WTC11 (cell line): Measurements from ENCODE around the gene OSBPL7. TPM values are rescaled to one million over a fixed set of nuclear protein-coding genes. Genes with fewer than 3 reads are reported as not detected.

Source experiments
- ATAC-seq: fragments of 200-7000 bp; cut with Tn5 transposase; 2 replicates; pipeline ENCODE4 v1.10.0; 2021; ENCODE audit warnings: mild to moderate bottlenecking, moderate library complexity
- CTCF ChIA-PET: fragments of 300-600 bp; sonication (Branson Sonifier 250); formaldehyde crosslinking; loops from one replicate; lab custom pipeline; 2021; ENCODE audit warnings: antibody characterized with exemption; lab: Charles Lee
- POLR2A ChIA-PET: fragments of 350-600 bp; sonication (Branson Sonifier 250); formaldehyde crosslinking; loops from one replicate; lab custom pipeline; 2021; ENCODE audit warnings: antibody characterized with exemption; lab: Charles Lee
- DNase-seq: peaks from one replicate; pipeline ENCODE4 v3.0.0; 2021; ENCODE audit warnings: low spot score
- H3K27ac Mint-ChIP-seq: 2 replicates; pipeline ENCODE4 v1.8.0; 2021; ENCODE audit warnings: mixed read lengths
- H3K27me3 Mint-ChIP-seq: 2 replicates; pipeline ENCODE4 v1.8.0; 2021; ENCODE audit warnings: low read depth, mild to moderate bottlenecking, moderate library complexity, mixed read lengths
- H3K36me3 Mint-ChIP-seq: 2 replicates; pipeline ENCODE4 v1.8.0; 2021; ENCODE audit warnings: mixed read lengths
- H3K4me1 Mint-ChIP-seq: 2 replicates; pipeline ENCODE4 v1.8.0; 2022; ENCODE audit warnings: mixed read lengths
- H3K4me3 Mint-ChIP-seq: 2 replicates; pipeline ENCODE4 v1.8.0; 2021; ENCODE audit warnings: mild to moderate bottlenecking, moderate library complexity, mixed read lengths
- H3K9me3 Mint-ChIP-seq: 2 replicates; pipeline ENCODE4 v1.8.0; 2021; ENCODE audit warnings: mixed read lengths
- ATF1 ChIP-seq: sonication (generic); formaldehyde crosslinking; IDR thresholded peaks from 2 replicates; pipeline ENCODE4 v1.8.1; 2023; ENCODE audit warnings: mild to moderate bottlenecking, moderate library complexity, missing genetic modification reagents
- CTCF ChIP-seq: fragments of 200-600 bp; IDR thresholded peaks from 2 replicates; pipeline ENCODE4 v1.8.0; 2022; ENCODE audit warnings: antibody characterized with exemption
- E2F4 ChIP-seq: sonication (generic); formaldehyde crosslinking; IDR thresholded peaks from 2 replicates; pipeline ENCODE4 v1.8.1; 2022; ENCODE audit warnings: low read depth, mild to moderate bottlenecking, moderate library complexity, missing genetic modification reagents, borderline replicate concordance
- FOXJ3 ChIP-seq: sonication (generic); formaldehyde crosslinking; IDR thresholded peaks from 2 replicates; pipeline ENCODE4 v1.9.0; 2021; ENCODE audit warnings: missing genetic modification reagents, mild to moderate bottlenecking, borderline replicate concordance
- FOXP1 ChIP-seq: sonication (generic); formaldehyde crosslinking; IDR thresholded peaks from 2 replicates; pipeline ENCODE4 v1.8.0; 2022; ENCODE audit warnings: missing genetic modification reagents, mild to moderate bottlenecking, moderate library complexity, borderline replicate concordance
- GABPB1 ChIP-seq: sonication (generic); formaldehyde crosslinking; IDR thresholded peaks from 2 replicates; pipeline ENCODE4 v1.8.1; 2023; ENCODE audit warnings: mild to moderate bottlenecking, missing genetic modification reagents
- NFATC4 ChIP-seq: fragments of 250-450 bp; sonication (Bioruptor Pico); IDR thresholded peaks from 2 replicates; pipeline ENCODE4 v1.9.0; 2021; ENCODE audit warnings: mild to moderate bottlenecking
- OVOL2 ChIP-seq: fragments of 250-450 bp; sonication (Bioruptor Pico); IDR thresholded peaks from 2 replicates; pipeline ENCODE4 v1.9.0; 2021; ENCODE audit warnings: mild to moderate bottlenecking, borderline replicate concordance
- STAT6 ChIP-seq: sonication (generic); formaldehyde crosslinking; conservative IDR thresholded peaks from 2 replicates; pipeline ENCODE4 v1.8.1; 2023; ENCODE audit warnings: mild to moderate bottlenecking, low read depth, missing genetic modification reagents, moderate library complexity
- TEAD1 ChIP-seq: sonication (generic); formaldehyde crosslinking; IDR thresholded peaks from 2 replicates; pipeline ENCODE4 v1.8.0; 2022; ENCODE audit warnings: mild to moderate bottlenecking, missing genetic modification reagents
- ZBTB43 ChIP-seq: sonication (generic); formaldehyde crosslinking; IDR thresholded peaks from 2 replicates; pipeline ENCODE4 v1.8.1; 2023; ENCODE audit warnings: mild to moderate bottlenecking, missing genetic modification reagents
- ZNF263 ChIP-seq: sonication (generic); formaldehyde crosslinking; IDR thresholded peaks from 2 replicates; pipeline ENCODE4 v1.8.1; 2022; ENCODE audit warnings: low read depth, mild to moderate bottlenecking, moderate library complexity, missing genetic modification reagents
- ZNF416 ChIP-seq: fragments of 250-450 bp; sonication (Bioruptor Pico); IDR thresholded peaks from 2 replicates; pipeline ENCODE4 v1.9.0; 2021; ENCODE audit warnings: mild to moderate bottlenecking, inconsistent platforms
- total RNA-seq: library from RNA; stranded (reverse); gene quantifications from 3 replicates; pipeline ENCODE4 v1.2.3, GENCODE V29; 2021
- TF ChIP-seq, protein P1 (sequence below): sonication (generic); formaldehyde crosslinking; IDR thresholded peaks from 2 replicates; pipeline ENCODE4 v1.8.0; 2023; ENCODE audit warnings: missing genetic modification reagents, mild to moderate bottlenecking, borderline replicate concordance
- TF ChIP-seq, protein P2 (sequence below): fragments of 250-450 bp; sonication (Bioruptor Pico); IDR thresholded peaks from 2 replicates; pipeline ENCODE4 v1.9.0; 2021; ENCODE audit warnings: mild to moderate bottlenecking, borderline replicate concordance
- TF ChIP-seq, protein P3 (sequence below): sonication (generic); formaldehyde crosslinking; IDR thresholded peaks from 2 replicates; pipeline ENCODE4 v1.8.0; 2022; ENCODE audit warnings: mild to moderate bottlenecking, missing genetic modification reagents

The OSBPL7 gene
- total RNA-seq, 1 experiment from 2014 or later, result 13.5 TPM

GRCh38 chr17:47823519-47823918 is 1.9 kb upstream of the OSBPL7 start:
- H3K36me3 Mint-ChIP-seq, result peaks cover 36% of the 10 kb centered on the region
- no peaks in the 10 kb centered on the region for H3K9me3 Mint-ChIP-seq
- ATAC-seq (no peak), DNase-seq (no peak)
- H3K4me1 Mint-ChIP-seq, result peaks cover 20% of the 10 kb centered on the region
- CTCF ChIA-PET, result interaction anchor here (1.6 to 2.6 kb wide), 3 partner anchors 19 to 24 kb away, joined by 3 to 36 read pairs (median 19); partner anchors contain the start of gene SCRN2
- POLR2A ChIA-PET, result no interaction called here
- no peaks in the 10 kb centered on the region for H3K27me3 Mint-ChIP-seq
- no peak overlapping the region for H3K27ac Mint-ChIP-seq
- TF ChIP-seq, protein P1, sequence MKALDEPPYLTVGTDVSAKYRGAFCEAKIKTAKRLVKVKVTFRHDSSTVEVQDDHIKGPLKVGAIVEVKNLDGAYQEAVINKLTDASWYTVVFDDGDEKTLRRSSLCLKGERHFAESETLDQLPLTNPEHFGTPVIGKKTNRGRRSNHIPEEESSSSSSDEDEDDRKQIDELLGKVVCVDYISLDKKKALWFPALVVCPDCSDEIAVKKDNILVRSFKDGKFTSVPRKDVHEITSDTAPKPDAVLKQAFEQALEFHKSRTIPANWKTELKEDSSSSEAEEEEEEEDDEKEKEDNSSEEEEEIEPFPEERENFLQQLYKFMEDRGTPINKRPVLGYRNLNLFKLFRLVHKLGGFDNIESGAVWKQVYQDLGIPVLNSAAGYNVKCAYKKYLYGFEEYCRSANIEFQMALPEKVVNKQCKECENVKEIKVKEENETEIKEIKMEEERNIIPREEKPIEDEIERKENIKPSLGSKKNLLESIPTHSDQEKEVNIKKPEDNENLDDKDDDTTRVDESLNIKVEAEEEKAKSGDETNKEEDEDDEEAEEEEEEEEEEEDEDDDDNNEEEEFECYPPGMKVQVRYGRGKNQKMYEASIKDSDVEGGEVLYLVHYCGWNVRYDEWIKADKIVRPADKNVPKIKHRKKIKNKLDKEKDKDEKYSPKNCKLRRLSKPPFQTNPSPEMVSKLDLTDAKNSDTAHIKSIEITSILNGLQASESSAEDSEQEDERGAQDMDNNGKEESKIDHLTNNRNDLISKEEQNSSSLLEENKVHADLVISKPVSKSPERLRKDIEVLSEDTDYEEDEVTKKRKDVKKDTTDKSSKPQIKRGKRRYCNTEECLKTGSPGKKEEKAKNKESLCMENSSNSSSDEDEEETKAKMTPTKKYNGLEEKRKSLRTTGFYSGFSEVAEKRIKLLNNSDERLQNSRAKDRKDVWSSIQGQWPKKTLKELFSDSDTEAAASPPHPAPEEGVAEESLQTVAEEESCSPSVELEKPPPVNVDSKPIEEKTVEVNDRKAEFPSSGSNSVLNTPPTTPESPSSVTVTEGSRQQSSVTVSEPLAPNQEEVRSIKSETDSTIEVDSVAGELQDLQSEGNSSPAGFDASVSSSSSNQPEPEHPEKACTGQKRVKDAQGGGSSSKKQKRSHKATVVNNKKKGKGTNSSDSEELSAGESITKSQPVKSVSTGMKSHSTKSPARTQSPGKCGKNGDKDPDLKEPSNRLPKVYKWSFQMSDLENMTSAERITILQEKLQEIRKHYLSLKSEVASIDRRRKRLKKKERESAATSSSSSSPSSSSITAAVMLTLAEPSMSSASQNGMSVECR, result no peak
- TF ChIP-seq E2F4 (CRISPR knock-in tag) (no peak), NFATC4 (no peak)
- no peak overlapping the region for H3K4me3 Mint-ChIP-seq

DNA sequence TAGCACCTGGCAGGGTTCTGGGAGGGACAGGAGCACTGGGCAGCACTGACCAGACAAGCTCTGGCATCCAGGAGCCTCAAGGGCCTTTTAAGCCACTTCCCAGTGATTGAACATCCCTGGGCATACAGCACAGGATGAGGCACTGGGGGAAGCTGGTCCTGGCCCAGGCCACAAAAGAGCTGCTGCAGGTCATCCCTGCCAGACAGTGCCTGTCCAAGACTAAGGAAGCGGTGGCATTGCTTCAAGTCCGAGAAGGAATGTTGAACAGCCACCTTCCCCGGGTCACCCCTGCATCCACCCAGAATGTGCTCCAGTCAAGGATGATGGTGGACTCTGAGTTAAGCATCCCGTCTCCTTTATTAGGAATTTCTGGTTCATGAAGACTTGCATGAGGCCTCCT is 1.2 kb upstream of the OSBPL7 start:
- ChIA-PET CTCF (interaction anchor here (2.0 to 2.6 kb wide), 4 partner anchors 8 to 124 kb away, joined by 8 to 36 read pairs (median 19); partner anchors contain the start of genes LRRC46, MRPL10 and SCRN2), POLR2A (no interaction called here)
- TF ChIP-seq STAT6 (CRISPR knock-in tag) (no peak), FOXJ3 (no peak), OVOL2 (CRISPR knock-in tag) (no peak), ZBTB43 (CRISPR knock-in tag) (no peak), ZNF263 (CRISPR knock-in tag) (no peak), FOXP1 (CRISPR knock-in tag) (no peak), TEAD1 (CRISPR knock-in tag) (no peak), CTCF (no peak), GABPB1 (CRISPR knock-in tag) (no peak), ATF1 (CRISPR knock-in tag) (no peak), ZNF416 (no peak)
- TF ChIP-seq, protein P2, sequence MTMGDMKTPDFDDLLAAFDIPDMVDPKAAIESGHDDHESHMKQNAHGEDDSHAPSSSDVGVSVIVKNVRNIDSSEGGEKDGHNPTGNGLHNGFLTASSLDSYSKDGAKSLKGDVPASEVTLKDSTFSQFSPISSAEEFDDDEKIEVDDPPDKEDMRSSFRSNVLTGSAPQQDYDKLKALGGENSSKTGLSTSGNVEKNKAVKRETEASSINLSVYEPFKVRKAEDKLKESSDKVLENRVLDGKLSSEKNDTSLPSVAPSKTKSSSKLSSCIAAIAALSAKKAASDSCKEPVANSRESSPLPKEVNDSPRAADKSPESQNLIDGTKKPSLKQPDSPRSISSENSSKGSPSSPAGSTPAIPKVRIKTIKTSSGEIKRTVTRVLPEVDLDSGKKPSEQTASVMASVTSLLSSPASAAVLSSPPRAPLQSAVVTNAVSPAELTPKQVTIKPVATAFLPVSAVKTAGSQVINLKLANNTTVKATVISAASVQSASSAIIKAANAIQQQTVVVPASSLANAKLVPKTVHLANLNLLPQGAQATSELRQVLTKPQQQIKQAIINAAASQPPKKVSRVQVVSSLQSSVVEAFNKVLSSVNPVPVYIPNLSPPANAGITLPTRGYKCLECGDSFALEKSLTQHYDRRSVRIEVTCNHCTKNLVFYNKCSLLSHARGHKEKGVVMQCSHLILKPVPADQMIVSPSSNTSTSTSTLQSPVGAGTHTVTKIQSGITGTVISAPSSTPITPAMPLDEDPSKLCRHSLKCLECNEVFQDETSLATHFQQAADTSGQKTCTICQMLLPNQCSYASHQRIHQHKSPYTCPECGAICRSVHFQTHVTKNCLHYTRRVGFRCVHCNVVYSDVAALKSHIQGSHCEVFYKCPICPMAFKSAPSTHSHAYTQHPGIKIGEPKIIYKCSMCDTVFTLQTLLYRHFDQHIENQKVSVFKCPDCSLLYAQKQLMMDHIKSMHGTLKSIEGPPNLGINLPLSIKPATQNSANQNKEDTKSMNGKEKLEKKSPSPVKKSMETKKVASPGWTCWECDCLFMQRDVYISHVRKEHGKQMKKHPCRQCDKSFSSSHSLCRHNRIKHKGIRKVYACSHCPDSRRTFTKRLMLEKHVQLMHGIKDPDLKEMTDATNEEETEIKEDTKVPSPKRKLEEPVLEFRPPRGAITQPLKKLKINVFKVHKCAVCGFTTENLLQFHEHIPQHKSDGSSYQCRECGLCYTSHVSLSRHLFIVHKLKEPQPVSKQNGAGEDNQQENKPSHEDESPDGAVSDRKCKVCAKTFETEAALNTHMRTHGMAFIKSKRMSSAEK, result no peak
- TF ChIP-seq, protein P3, sequence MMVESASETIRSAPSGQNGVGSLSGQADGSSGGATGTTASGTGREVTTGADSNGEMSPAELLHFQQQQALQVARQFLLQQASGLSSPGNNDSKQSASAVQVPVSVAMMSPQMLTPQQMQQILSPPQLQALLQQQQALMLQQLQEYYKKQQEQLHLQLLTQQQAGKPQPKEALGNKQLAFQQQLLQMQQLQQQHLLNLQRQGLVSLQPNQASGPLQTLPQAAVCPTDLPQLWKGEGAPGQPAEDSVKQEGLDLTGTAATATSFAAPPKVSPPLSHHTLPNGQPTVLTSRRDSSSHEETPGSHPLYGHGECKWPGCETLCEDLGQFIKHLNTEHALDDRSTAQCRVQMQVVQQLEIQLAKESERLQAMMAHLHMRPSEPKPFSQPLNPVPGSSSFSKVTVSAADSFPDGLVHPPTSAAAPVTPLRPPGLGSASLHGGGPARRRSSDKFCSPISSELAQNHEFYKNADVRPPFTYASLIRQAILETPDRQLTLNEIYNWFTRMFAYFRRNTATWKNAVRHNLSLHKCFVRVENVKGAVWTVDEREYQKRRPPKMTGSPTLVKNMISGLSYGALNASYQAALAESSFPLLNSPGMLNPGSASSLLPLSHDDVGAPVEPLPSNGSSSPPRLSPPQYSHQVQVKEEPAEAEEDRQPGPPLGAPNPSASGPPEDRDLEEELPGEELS (CRISPR knock-in tag), result no peak

More for the DNA sequence above, 1.2 kb upstream of the OSBPL7 start:
- Mint-ChIP-seq H3K9me3 (no peaks in the 10 kb centered on the region), H3K27ac (no peak overlapping the region), H3K4me1 (peaks cover 20% of the 10 kb centered on the region), H3K4me3 (no peak overlapping the region), H3K27me3 (no peaks in the 10 kb centered on the region), H3K36me3 (peaks cover 31% of the 10 kb centered on the region)
- DNase-seq, result no peak
- no peak for ATAC-seq
